ENCODE data around the gene PRR12.

Gene PRR12

GRCh38 chr19:49654581-49654980 is 63.6 kb downstream of the PRR12 start:
- H3K36me3 ChIP-seq (ENCODE audit: control insufficient read depth, insufficient read depth, low read length): peaks cover 21% of the 10 kb centered on the region
- no peaks in the 10 kb centered on the region for H3K79me2 ChIP-seq (ENCODE audit: control insufficient read depth, insufficient read depth, low read length)
- no peak overlapping the region for H3K4me2 ChIP-seq (ENCODE audit: low read length)
- no peak overlapping the region for H4K5ac ChIP-seq (ENCODE audit: low read length)
- no peak overlapping the region for H3K9ac ChIP-seq (ENCODE audit: low read length)
- WGBS (ENCODE audit: extremely low coverage, insufficient coverage, low lambda C conversion rate): no CpG with 5 or more reads among the region's 10 CpGs
- no peak overlapping the region for H3K56ac ChIP-seq (ENCODE audit: low read length)
- no peak overlapping the region for H3K18ac ChIP-seq (ENCODE audit: low read length)
- no peak overlapping the region for H3K4ac ChIP-seq (ENCODE audit: low read depth, low read length)
- no peak overlapping the region for H4K8ac ChIP-seq (ENCODE audit: low read depth, low read length)
- no peaks in the 10 kb centered on the region for H3K27me3 ChIP-seq (ENCODE audit: insufficient read depth, low read length, poor library complexity)
- no peak for DNase-seq
- no peak overlapping the region for H2AK5ac ChIP-seq (ENCODE audit: low read length)
- H3K27ac ChIP-seq (ENCODE audit: low read depth, low read length): no peak overlapping the region
- no peak overlapping the region for H3K23ac ChIP-seq (ENCODE audit: low read length)
- no peak overlapping the region for H2BK15ac ChIP-seq (replicated peaks; ENCODE audit: low read depth)
- H3K4me3 ChIP-seq (ENCODE audit: low read length): no peak overlapping the region
- H2BK120ac ChIP-seq (ENCODE audit: low read depth, low read length): no peak overlapping the region
- peaks cover 3% of the 10 kb centered on the region for H3K79me1 ChIP-seq (ENCODE audit: low read length)
- H3K4me1 ChIP-seq (ENCODE audit: control insufficient read depth, low read depth, low read length): no peaks in the 10 kb centered on the region
- H2BK5ac ChIP-seq (ENCODE audit: low read length): no peak overlapping the region

- no peak overlapping the region for H3K4me3 ChIP-seq (ENCODE audit: low read length)
- no peak overlapping the region for H3K18ac ChIP-seq (ENCODE audit: low read length)
- H3K9ac ChIP-seq (ENCODE audit: low read length): no peak overlapping the region
- no CpG with 5 or more reads among the region's 23 CpGs for WGBS (ENCODE audit: extremely low coverage, insufficient coverage, low lambda C conversion rate)
- H3K79me2 ChIP-seq (ENCODE audit: control insufficient read depth, insufficient read depth, low read length): no peaks in the 10 kb centered on the region
- no peak overlapping the region for H3K56ac ChIP-seq (ENCODE audit: low read length)
- H3K23ac ChIP-seq (ENCODE audit: low read length): no peak overlapping the region
- no peak overlapping the region for H3K4ac ChIP-seq (ENCODE audit: low read depth, low read length)
- H3K4me2 ChIP-seq (ENCODE audit: low read length): no peak overlapping the region
- no peaks in the 10 kb centered on the region for H3K4me1 ChIP-seq (ENCODE audit: control insufficient read depth, low read depth, low read length)
- H2BK15ac ChIP-seq (replicated peaks; ENCODE audit: low read depth): no peak overlapping the region
- H3K79me1 ChIP-seq (ENCODE audit: low read length): peaks cover 1% of the 10 kb centered on the region
- H3K27me3 ChIP-seq (ENCODE audit: insufficient read depth, low read length, poor library complexity): no peaks in the 10 kb centered on the region
- no peak overlapping the region for H3K27ac ChIP-seq (ENCODE audit: low read depth, low read length)
- H4K8ac ChIP-seq (ENCODE audit: low read depth, low read length): no peak overlapping the region
- H4K5ac ChIP-seq (ENCODE audit: low read length): no peak overlapping the region
- no peak overlapping the region for H2BK120ac ChIP-seq (ENCODE audit: low read depth, low read length)
- no peak overlapping the region for H2AK5ac ChIP-seq (ENCODE audit: low read length)
- H3K36me3 ChIP-seq (ENCODE audit: control insufficient read depth, insufficient read depth, low read length): peaks cover 21% of the 10 kb centered on the region
- H2BK5ac ChIP-seq (ENCODE audit: low read length): no peak overlapping the region
- no peak for DNase-seq
Measured at GRCh38 chr19:49655570-49656455, 64.8 kb downstream of the PRR12 start.

GRCh38 chr19:49656456-49657109 is 65.6 kb downstream of the PRR12 start:
- no peak overlapping the region for H2BK15ac ChIP-seq (replicated peaks; ENCODE audit: low read depth)
- H4K8ac ChIP-seq (ENCODE audit: low read depth, low read length): no peak overlapping the region
- no peak overlapping the region for H3K4me2 ChIP-seq (ENCODE audit: low read length)
- H3K23ac ChIP-seq (ENCODE audit: low read length): no peak overlapping the region
- H3K79me2 ChIP-seq (ENCODE audit: control insufficient read depth, insufficient read depth, low read length): no peaks in the 10 kb centered on the region
- no CpG with 5 or more reads among the region's 17 CpGs for WGBS (ENCODE audit: extremely low coverage, insufficient coverage, low lambda C conversion rate)
- H4K5ac ChIP-seq (ENCODE audit: low read length): no peak overlapping the region
- H3K27ac ChIP-seq (ENCODE audit: low read depth, low read length): no peak overlapping the region
- no peak overlapping the region for H2AK5ac ChIP-seq (ENCODE audit: low read length)
- H2BK120ac ChIP-seq (ENCODE audit: low read depth, low read length): no peak overlapping the region
- no peak for DNase-seq
- no peak overlapping the region for H3K4ac ChIP-seq (ENCODE audit: low read depth, low read length)
- no peak overlapping the region for H3K4me3 ChIP-seq (ENCODE audit: low read length)
- H3K18ac ChIP-seq (ENCODE audit: low read length): no peak overlapping the region
- H3K79me1 ChIP-seq (ENCODE audit: low read length): peaks cover 1% of the 10 kb centered on the region
- H3K4me1 ChIP-seq (ENCODE audit: control insufficient read depth, low read depth, low read length): no peaks in the 10 kb centered on the region
- H3K9ac ChIP-seq (ENCODE audit: low read length): no peak overlapping the region
- H3K36me3 ChIP-seq (ENCODE audit: control insufficient read depth, insufficient read depth, low read length): peaks cover 24% of the 10 kb centered on the region
- H3K56ac ChIP-seq (ENCODE audit: low read length): no peak overlapping the region
- no peaks in the 10 kb centered on the region for H3K27me3 ChIP-seq (ENCODE audit: insufficient read depth, low read length, poor library complexity)
- no peak overlapping the region for H2BK5ac ChIP-seq (ENCODE audit: low read length)

- Histone ChIP-seq H3K4me1 (ENCODE audit: control insufficient read depth, low read depth, low read length) (no peaks in the 10 kb centered on the region), H2AK5ac (ENCODE audit: low read length) (no peak overlapping the region), H3K4me2 (ENCODE audit: low read length) (no peak overlapping the region), H3K4ac (ENCODE audit: low read depth, low read length) (no peak overlapping the region), H3K36me3 (ENCODE audit: control insufficient read depth, insufficient read depth, low read length) (peaks cover 26% of the 10 kb centered on the region), H3K27ac (ENCODE audit: low read depth, low read length) (no peak overlapping the region), H3K4me3 (ENCODE audit: low read length) (no peak overlapping the region), H3K23ac (ENCODE audit: low read length) (no peak overlapping the region), H2BK15ac (replicated peaks; ENCODE audit: low read depth) (no peak overlapping the region), H2BK5ac (ENCODE audit: low read length) (no peak overlapping the region), H4K5ac (ENCODE audit: low read length) (no peak overlapping the region), H3K27me3 (ENCODE audit: insufficient read depth, low read length, poor library complexity) (no peaks in the 10 kb centered on the region), H3K79me1 (ENCODE audit: low read length) (peaks cover 1% of the 10 kb centered on the region), H3K79me2 (ENCODE audit: control insufficient read depth, insufficient read depth, low read length) (no peaks in the 10 kb centered on the region), H3K56ac (ENCODE audit: low read length) (no peak overlapping the region), H4K8ac (ENCODE audit: low read depth, low read length) (no peak overlapping the region), H2BK120ac (ENCODE audit: low read depth, low read length) (no peak overlapping the region), H3K18ac (ENCODE audit: low read length) (no peak overlapping the region), H3K9ac (ENCODE audit: low read length) (no peak overlapping the region)
- DNase-seq: no peak
- WGBS (ENCODE audit: extremely low coverage, insufficient coverage, low lambda C conversion rate): no CpG with 5 or more reads among the region's 22 CpGs
Measured at GRCh38 chr19:49657493-49658138, 66.6 kb downstream of the PRR12 start.

GRCh38 chr19:49658139-49658517 is 67.1 kb downstream of the PRR12 start:
- no peak for DNase-seq
- Histone ChIP-seq H4K5ac (ENCODE audit: low read length) (no peak overlapping the region), H3K4ac (ENCODE audit: low read depth, low read length) (no peak overlapping the region), H3K4me1 (ENCODE audit: control insufficient read depth, low read depth, low read length) (no peaks in the 10 kb centered on the region), H3K4me3 (ENCODE audit: low read length) (no peak overlapping the region), H2BK15ac (replicated peaks; ENCODE audit: low read depth) (no peak overlapping the region), H3K79me2 (ENCODE audit: control insufficient read depth, insufficient read depth, low read length) (no peaks in the 10 kb centered on the region), H3K18ac (ENCODE audit: low read length) (no peak overlapping the region), H3K4me2 (ENCODE audit: low read length) (no peak overlapping the region), H2BK120ac (ENCODE audit: low read depth, low read length) (no peak overlapping the region), H2BK5ac (ENCODE audit: low read length) (no peak overlapping the region), H2AK5ac (ENCODE audit: low read length) (no peak overlapping the region), H3K79me1 (ENCODE audit: low read length) (no peaks in the 10 kb centered on the region), H3K23ac (ENCODE audit: low read length) (no peak overlapping the region), H3K27me3 (ENCODE audit: insufficient read depth, low read length, poor library complexity) (no peaks in the 10 kb centered on the region), H3K56ac (ENCODE audit: low read length) (no peak overlapping the region), H3K27ac (ENCODE audit: low read depth, low read length) (no peak overlapping the region), H3K36me3 (ENCODE audit: control insufficient read depth, insufficient read depth, low read length) (peaks cover 23% of the 10 kb centered on the region), H4K8ac (ENCODE audit: low read depth, low read length) (no peak overlapping the region), H3K9ac (ENCODE audit: low read length) (no peak overlapping the region)
- WGBS (ENCODE audit: extremely low coverage, insufficient coverage, low lambda C conversion rate): no CpG with 5 or more reads among the region's 15 CpGs
